HepG2 (cell line): Measurements from ENCODE around the gene BMP8B.

Source experiments
- CTCF ChIP-seq: sonication (generic); formaldehyde crosslinking; IDR thresholded peaks from 2 replicates; pipeline ENCODE4 v1.5.0; 2020; ENCODE audit warnings: mild to moderate bottlenecking, missing genetic modification reagents, moderate library complexity
- MTA1 ChIP-seq: sonication (generic); formaldehyde crosslinking; IDR thresholded peaks from 2 replicates; pipeline ENCODE4 v1.4.0; 2020; ENCODE audit warnings: missing genetic modification reagents, mild to moderate bottlenecking, borderline replicate concordance
- RXRB ChIP-seq: IDR thresholded peaks from 2 replicates; pipeline ENCODE4 v1.6.1; 2016; ENCODE audit warnings: borderline replicate concordance, missing genetic modification reagents, missing compliant biosample characterization

- TF ChIP-seq CTCF (CRISPR knock-in tag) (no peak), RXRB (no peak), MTA1 (CRISPR knock-in tag) (no peak)
Observed at GRCh38 chr1:39761557-39762260, 27.0 kb downstream of the BMP8B start.
